Lower leg skin (tissue), 3 donors: ENCODE data around the gene NOP56.

Source experiments
- POLR2A ChIP-seq, 2 donors: fragments of 450-650 bp; IDR thresholded peaks; one replicate each; pipeline ENCODE4 v1.6.1; 2016 to 2017; ENCODE audit warnings: antibody characterized with exemption in 2 of 2, mild to moderate bottlenecking in 1 of 2, moderate library complexity in 1 of 2
- TF ChIP-seq, protein P1 (sequence below), 3 donors: fragments of 450-650 bp; IDR thresholded peaks; one replicate each; pipeline ENCODE4 v1.5.1; 2016; ENCODE audit warnings: antibody characterized with exemption in 3 of 3, mild to moderate bottlenecking in 3 of 3, moderate library complexity in 2 of 3

DNA sequence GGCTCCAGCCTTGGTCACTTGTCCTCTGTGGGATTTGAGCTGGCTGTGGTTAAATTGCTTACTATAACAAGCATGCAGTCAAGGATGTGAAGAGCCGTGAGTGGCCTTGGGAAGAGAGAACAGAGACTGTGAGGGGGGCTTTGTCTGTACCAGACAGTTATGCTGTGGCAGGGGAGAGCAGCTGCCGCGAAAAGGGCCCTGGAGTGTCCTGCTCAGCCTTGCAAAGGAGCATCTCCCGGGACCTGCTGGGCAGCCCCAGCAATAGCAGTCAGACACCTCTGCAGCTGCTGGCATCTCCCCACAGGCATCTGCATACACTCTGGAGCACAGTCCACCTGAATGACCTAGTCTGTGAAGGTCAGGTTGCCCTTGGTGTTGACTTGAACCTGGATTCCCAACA lies 46.5 kb downstream of the NOP56 start:
- TF ChIP-seq, protein P1, sequence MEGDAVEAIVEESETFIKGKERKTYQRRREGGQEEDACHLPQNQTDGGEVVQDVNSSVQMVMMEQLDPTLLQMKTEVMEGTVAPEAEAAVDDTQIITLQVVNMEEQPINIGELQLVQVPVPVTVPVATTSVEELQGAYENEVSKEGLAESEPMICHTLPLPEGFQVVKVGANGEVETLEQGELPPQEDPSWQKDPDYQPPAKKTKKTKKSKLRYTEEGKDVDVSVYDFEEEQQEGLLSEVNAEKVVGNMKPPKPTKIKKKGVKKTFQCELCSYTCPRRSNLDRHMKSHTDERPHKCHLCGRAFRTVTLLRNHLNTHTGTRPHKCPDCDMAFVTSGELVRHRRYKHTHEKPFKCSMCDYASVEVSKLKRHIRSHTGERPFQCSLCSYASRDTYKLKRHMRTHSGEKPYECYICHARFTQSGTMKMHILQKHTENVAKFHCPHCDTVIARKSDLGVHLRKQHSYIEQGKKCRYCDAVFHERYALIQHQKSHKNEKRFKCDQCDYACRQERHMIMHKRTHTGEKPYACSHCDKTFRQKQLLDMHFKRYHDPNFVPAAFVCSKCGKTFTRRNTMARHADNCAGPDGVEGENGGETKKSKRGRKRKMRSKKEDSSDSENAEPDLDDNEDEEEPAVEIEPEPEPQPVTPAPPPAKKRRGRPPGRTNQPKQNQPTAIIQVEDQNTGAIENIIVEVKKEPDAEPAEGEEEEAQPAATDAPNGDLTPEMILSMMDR (IDR thresholded peaks at IDR 0.05), result no peak
- TF ChIP-seq POLR2A (IDR thresholded peaks at IDR 0.05), result no peak
